Mesenchymal stem cell (in vitro differentiated cells and primary cell): ENCODE data around the gene SF3B2.

ENCODE experiments used
- DNase-seq: peaks from one replicate; pipeline ENCODE4 v3.0.0-alpha.2; 2013
- H2AFZ ChIP-seq: one replicate; pipeline ENCODE4 v1.6.1; 2013; ENCODE audit warnings: low read depth, mild to moderate bottlenecking, control low read depth, inconsistent platforms, low read length, moderate library complexity
- H2AK5ac ChIP-seq: 2 replicates; pipeline ENCODE4 v1.6.1; 2013; ENCODE audit warnings: low read length, moderate library complexity, mild to moderate bottlenecking, inconsistent platforms; ENCODE audit not compliant: severe bottlenecking
- H2BK120ac ChIP-seq: one replicate; pipeline ENCODE4 v1.6.1; 2013; ENCODE audit warnings: low read depth, mild to moderate bottlenecking, inconsistent platforms, low read length, moderate library complexity
- H2BK12ac ChIP-seq, 2 experiments: one replicate each; pipeline ENCODE4 v1.6.1; 2013; ENCODE audit warnings: inconsistent platforms in 2 of 2, low read length in 2 of 2, mild to moderate bottlenecking in 2 of 2, moderate library complexity in 2 of 2, control low read depth in 1 of 2
- H2BK15ac ChIP-seq: one replicate; pipeline ENCODE4 v1.6.1; 2013; ENCODE audit warnings: mild to moderate bottlenecking, low read depth, inconsistent platforms; ENCODE audit not compliant: poor library complexity, severe bottlenecking
- H2BK5ac ChIP-seq: 2 replicates; pipeline ENCODE4 v1.6.1; 2013; ENCODE audit warnings: low read depth, mild to moderate bottlenecking, low read length, control low read depth, inconsistent platforms; ENCODE audit not compliant: poor library complexity, severe bottlenecking
- H3K14ac ChIP-seq, 2 experiments: one replicate each; pipeline ENCODE4 v1.6.1; 2013; ENCODE audit warnings: inconsistent platforms in 2 of 2, low read length in 2 of 2, control low read depth in 1 of 2, mild to moderate bottlenecking in 1 of 2, moderate library complexity in 1 of 2
- H3K18ac ChIP-seq, 2 experiments: one replicate each; pipeline ENCODE4 v1.6.1; 2013; ENCODE audit warnings: inconsistent platforms in 2 of 2, low read length in 2 of 2, control low read depth in 1 of 2, low read depth in 1 of 2, mild to moderate bottlenecking in 1 of 2
- H3K23ac ChIP-seq, 2 experiments: one replicate each; pipeline ENCODE4 v1.6.1; 2013; ENCODE audit warnings: inconsistent platforms in 2 of 2, low read length in 2 of 2, mild to moderate bottlenecking in 2 of 2, moderate library complexity in 2 of 2, control low read depth in 1 of 2
- H3K27ac ChIP-seq: 2 replicates; pipeline ENCODE4 v1.5.1; 2013; ENCODE audit warnings: mild to moderate bottlenecking, moderate library complexity, low read length, control low read depth, inconsistent platforms; ENCODE audit not compliant: poor library complexity, severe bottlenecking
- H3K27me3 ChIP-seq, 2 experiments: 2 replicates each; pipeline versions ENCODE4 v1.6.1 to v1.7.0; 2013; ENCODE audit warnings: low read length in 2 of 2, mild to moderate bottlenecking in 2 of 2, moderate library complexity in 2 of 2, control low read depth in 1 of 2, inconsistent platforms in 1 of 2; ENCODE audit not compliant: control insufficient read depth in 1 of 2, insufficient read depth in 1 of 2
- H3K36me3 ChIP-seq, 2 experiments: 2 replicates each; pipeline versions ENCODE4 v1.6.1 to v1.7.0; 2013; ENCODE audit warnings: low read length in 2 of 2, control low read depth in 1 of 2, inconsistent platforms in 1 of 2, low read depth in 1 of 2, mild to moderate bottlenecking in 1 of 2; ENCODE audit not compliant: insufficient read depth in 2 of 2, control insufficient read depth in 1 of 2
- H3K4ac ChIP-seq, 2 experiments: one replicate each; pipeline ENCODE4 v1.6.1; 2013; ENCODE audit warnings: inconsistent platforms in 2 of 2, low read length in 2 of 2, mild to moderate bottlenecking in 2 of 2, moderate library complexity in 2 of 2, control low read depth in 1 of 2, low read depth in 1 of 2
- H3K4me1 ChIP-seq: 2 replicates; pipeline ENCODE4 v1.6.1; 2013; ENCODE audit warnings: low read depth, low read length, control low read depth; ENCODE audit not compliant: control insufficient read depth, insufficient read depth
- H3K4me2 ChIP-seq: 2 replicates; pipeline ENCODE4 v1.6.1; 2013; ENCODE audit warnings: low read length, mild to moderate bottlenecking, inconsistent platforms; ENCODE audit not compliant: poor library complexity, severe bottlenecking
- H3K4me3 ChIP-seq, 2 experiments: 2 replicates each; pipeline versions ENCODE4 v1.5.1 to v1.7.0; 2013; ENCODE audit warnings: low read length in 2 of 2, mild to moderate bottlenecking in 2 of 2, control low read depth in 1 of 2, low read depth in 1 of 2; ENCODE audit not compliant: insufficient read depth in 1 of 2
- H3K79me1 ChIP-seq: replicated peaks from 2 replicates; pipeline ENCODE4 v1.6.1; 2013; ENCODE audit warnings: mild to moderate bottlenecking, control low read depth, low read length, inconsistent platforms; ENCODE audit not compliant: poor library complexity, severe bottlenecking
- H3K9ac ChIP-seq: 2 replicates; pipeline ENCODE4 v1.7.0; 2013; ENCODE audit warnings: mild to moderate bottlenecking, low read length, moderate library complexity
- H3K9me3 ChIP-seq: 2 replicates; pipeline ENCODE4 v1.7.0; 2013; ENCODE audit warnings: mild to moderate bottlenecking, low read length; ENCODE audit not compliant: control insufficient read depth
- H4K8ac ChIP-seq: one replicate; pipeline ENCODE4 v1.6.1; 2013; ENCODE audit warnings: inconsistent platforms, mild to moderate bottlenecking, low read length, moderate library complexity
- H4K91ac ChIP-seq: one replicate; pipeline ENCODE4 v1.6.1; 2013; ENCODE audit warnings: mild to moderate bottlenecking, low read length, inconsistent platforms
- WGBS: methylation state at CpG from one replicate; pipeline ENCODE4 v1.1.7; 2013; ENCODE audit warnings: mixed read lengths; 5-methylcytosine and 5-hydroxymethylcytosine counted together

The SF3B2 gene

DNA sequence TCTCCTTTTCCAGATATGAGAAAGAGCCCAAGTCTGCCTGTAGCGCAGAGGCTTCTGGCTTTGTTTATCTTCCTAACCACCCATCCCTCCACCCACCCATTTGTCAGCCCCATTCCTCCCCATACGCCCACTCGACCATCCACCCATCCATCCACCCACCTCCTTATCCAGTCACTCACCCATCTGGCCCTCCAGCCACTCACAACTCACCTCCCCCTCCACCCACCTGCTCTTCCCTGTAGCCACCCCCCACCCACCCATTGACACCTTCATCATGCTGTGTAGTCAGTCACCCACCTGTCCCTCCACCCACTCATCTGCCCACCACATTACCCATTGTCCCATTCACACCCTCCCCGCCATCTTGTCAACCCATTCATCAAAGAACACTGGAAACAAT is 34.8 kb upstream of the SF3B2 start:
- Histone ChIP-seq H2AFZ (no peak overlapping the region), H3K36me3 (no peaks in the 10 kb centered on the region), H3K14ac (no peak overlapping the region), H2BK15ac (no peak overlapping the region), H3K4me2 (no peak overlapping the region), H3K4me3 (no peak overlapping the region), H3K9ac (no peak overlapping the region), H2AK5ac (no peak overlapping the region), H3K79me1 (no peaks in the 10 kb centered on the region), H3K27ac (no peak overlapping the region), H3K4ac (no peak overlapping the region), H3K27me3 (peaks cover 0 to 9% of the 10 kb centered on the region in 2 experiments), H3K23ac (no peak overlapping the region), H4K8ac (no peak overlapping the region), H2BK12ac (no peak overlapping the region), H2BK120ac (no peak overlapping the region), H4K91ac (no peak overlapping the region), H3K18ac (no peak overlapping the region), H3K9me3 (no peaks in the 10 kb centered on the region), H2BK5ac (no peak overlapping the region), H3K4me1 (peaks cover 34% of the 10 kb centered on the region)
- no peak for DNase-seq
- WGBS, result 85% methylated on average over 4 of the region's 4 CpGs

DNA sequence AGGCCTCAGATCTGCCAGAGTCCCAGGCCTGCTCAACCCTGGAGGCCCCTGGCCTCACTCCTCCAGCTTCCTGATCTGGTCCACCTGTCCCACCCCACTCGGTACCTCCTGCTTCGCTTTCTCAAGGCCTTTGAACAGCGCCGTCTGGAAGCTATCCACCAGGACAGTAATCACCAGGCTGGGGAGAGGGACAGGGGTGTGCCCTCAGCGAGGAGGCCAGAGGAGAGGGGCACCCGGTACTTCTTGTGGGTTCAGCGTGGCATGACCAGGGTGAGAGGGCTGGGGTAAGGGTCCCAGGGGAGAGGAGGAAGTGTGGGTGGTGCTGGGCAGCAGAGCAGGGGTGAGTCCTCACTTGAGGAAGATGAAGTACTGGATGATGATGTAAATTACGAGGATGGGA is 32.0 kb upstream of the SF3B2 start:
- H4K8ac ChIP-seq, result peak overlapping the region; percentile 79
- H3K9me3 ChIP-seq, result no peaks in the 10 kb centered on the region
- H2BK12ac ChIP-seq, result peak overlapping the region in 1 of 2 experiments; percentile 65
- H2AK5ac ChIP-seq, result peak overlapping the region; percentile 75
- 83% methylated on average over 8 of the region's 8 CpGs for WGBS
- H2BK120ac ChIP-seq, result no peak overlapping the region
- H3K14ac ChIP-seq, result no peak overlapping the region
- H2BK5ac ChIP-seq, result no peak overlapping the region
- no peak overlapping the region for H3K4me3 ChIP-seq
- H3K23ac ChIP-seq, result no peak overlapping the region
- no peaks in the 10 kb centered on the region for H3K36me3 ChIP-seq
- no peak overlapping the region for H2AFZ ChIP-seq
- peaks cover 0 to 14% of the 10 kb centered on the region in 2 experiments for H3K27me3 ChIP-seq
- no peak overlapping the region for H3K4me2 ChIP-seq
- H3K79me1 ChIP-seq, result no peaks in the 10 kb centered on the region
- peak overlapping the region; percentile 0 for H4K91ac ChIP-seq
- no peak overlapping the region for H3K27ac ChIP-seq
- peak overlapping the region in 1 of 2 experiments; percentile 40 for H3K18ac ChIP-seq
- H3K9ac ChIP-seq, result no peak overlapping the region
- no peak overlapping the region for H3K4ac ChIP-seq
- DNase-seq, result no peak
- peaks cover 26% of the 10 kb centered on the region for H3K4me1 ChIP-seq
- no peak overlapping the region for H2BK15ac ChIP-seq

DNA sequence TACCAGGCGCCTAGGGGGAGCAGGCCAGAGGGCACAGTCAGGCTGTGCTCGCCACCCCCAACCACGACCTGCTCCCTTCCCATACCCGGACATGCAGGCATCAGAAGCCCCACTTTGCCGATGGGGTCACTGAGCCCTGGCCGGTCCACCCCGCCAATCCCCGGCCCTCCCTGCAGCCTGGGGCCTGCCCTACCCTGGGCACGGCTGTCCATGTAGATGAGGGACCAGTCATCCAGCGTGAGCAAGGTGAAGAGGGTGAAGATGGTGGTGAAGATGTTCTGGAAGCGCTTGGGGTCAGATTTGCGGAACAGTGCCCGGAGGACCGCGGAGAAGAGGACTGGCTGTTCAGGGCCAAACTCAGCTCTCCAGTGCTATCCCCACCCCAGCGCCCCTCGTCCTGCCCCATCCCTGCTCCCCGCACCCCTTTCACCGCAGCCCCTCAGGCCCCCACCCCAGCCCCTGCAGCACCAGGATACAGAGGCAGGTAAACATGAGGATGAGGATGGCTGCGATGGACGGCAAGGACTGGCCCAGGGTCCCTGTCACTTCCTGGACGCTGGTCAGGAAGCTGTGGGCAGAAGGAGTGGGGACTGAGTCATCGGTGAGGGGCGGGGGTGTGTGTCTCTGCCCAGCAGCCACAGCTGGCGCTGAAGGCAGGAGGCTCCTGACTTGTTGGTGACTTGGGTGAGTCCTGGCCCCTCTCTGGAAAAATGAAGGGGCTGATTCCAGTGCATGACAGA is 31.4 kb upstream of the SF3B2 start:
- H3K4ac ChIP-seq, result peak overlapping the region in 1 of 2 experiments; percentile 60
- peak overlapping the region; percentile 77 for H4K8ac ChIP-seq
- no peak overlapping the region for H3K27ac ChIP-seq
- no peak overlapping the region for H2BK5ac ChIP-seq
- H3K36me3 ChIP-seq, result no peaks in the 10 kb centered on the region
- H3K23ac ChIP-seq, result no peak overlapping the region
- H4K91ac ChIP-seq, result peak overlapping the region; percentile 74
- H3K4me3 ChIP-seq, result no peak overlapping the region
- peak overlapping the region in 1 of 2 experiments; percentile 80 for H3K14ac ChIP-seq
- H3K18ac ChIP-seq, result peak overlapping the region; percentile 14 to 83
- H3K27me3 ChIP-seq, result peaks cover 0 to 14% of the 10 kb centered on the region in 2 experiments
- DNase-seq, result peak; percentile 85
- WGBS, result 61% methylated on average over 15 of the region's 25 CpGs
- H2AFZ ChIP-seq, result no peak overlapping the region
- H2BK12ac ChIP-seq, result peak overlapping the region; percentile 29 to 84
- H3K4me1 ChIP-seq, result peaks cover 20% of the 10 kb centered on the region
- no peak overlapping the region for H2BK120ac ChIP-seq
- H2BK15ac ChIP-seq, result no peak overlapping the region
- no peak overlapping the region for H3K4me2 ChIP-seq
- no peak overlapping the region for H2AK5ac ChIP-seq
- H3K79me1 ChIP-seq, result no peaks in the 10 kb centered on the region
- H3K9me3 ChIP-seq, result no peaks in the 10 kb centered on the region
- H3K9ac ChIP-seq, result peak overlapping the region; percentile 32

DNA sequence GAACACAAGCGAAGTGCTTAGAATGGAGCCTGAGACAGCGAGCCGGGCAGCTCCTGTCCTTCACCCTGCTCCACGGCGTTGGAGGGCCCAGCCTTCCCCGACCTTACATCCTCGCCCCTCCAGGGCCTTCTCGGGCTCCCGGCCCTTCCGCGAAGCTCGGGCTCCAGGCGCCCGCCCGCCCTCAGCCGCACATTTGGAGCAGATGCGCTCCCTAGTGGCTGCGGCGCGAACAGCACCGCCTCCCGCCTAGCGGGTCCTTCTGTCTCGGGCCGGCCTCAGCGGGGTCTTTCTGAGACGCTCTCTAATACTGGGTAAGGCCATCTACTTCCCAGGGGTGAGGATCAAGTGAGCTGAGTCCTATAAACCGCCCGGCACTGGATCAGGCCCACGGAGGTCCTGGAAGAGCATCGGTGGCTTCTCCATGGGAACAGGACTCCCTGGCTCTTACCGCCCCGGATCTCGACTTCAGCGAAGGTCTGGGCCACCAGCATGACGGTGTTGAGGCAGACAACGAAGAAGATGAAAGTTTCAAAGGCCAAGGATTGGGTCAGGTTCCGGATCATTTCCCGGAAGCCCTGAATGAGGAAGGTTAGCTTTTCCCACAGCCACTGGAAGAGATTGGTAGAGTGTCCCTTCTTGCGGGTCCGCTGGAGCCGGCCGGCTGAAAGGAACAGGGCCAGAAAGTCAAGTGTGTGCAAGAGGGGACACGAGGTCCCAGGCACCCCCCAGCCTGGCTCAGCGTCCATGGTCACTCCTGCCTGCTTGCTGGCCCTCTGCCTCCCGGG is 29.6 kb upstream of the SF3B2 start:
- no peak overlapping the region for H2BK5ac ChIP-seq
- H3K18ac ChIP-seq, result no peak overlapping the region
- no peaks in the 10 kb centered on the region for H3K36me3 ChIP-seq
- no peak overlapping the region for H2BK120ac ChIP-seq
- no peak overlapping the region for H3K23ac ChIP-seq
- WGBS, result 27% methylated on average over 46 of the region's 46 CpGs
- no peak overlapping the region for H2BK15ac ChIP-seq
- no peak overlapping the region for H3K4ac ChIP-seq
- peak; percentile 65 for DNase-seq
- H3K9ac ChIP-seq, result peak overlapping the region; percentile 78
- H3K14ac ChIP-seq, result no peak overlapping the region
- no peak overlapping the region for H4K91ac ChIP-seq
- H3K4me2 ChIP-seq, result peak overlapping the region; percentile 73
- H3K79me1 ChIP-seq, result no peaks in the 10 kb centered on the region
- peaks cover 16% of the 10 kb centered on the region for H3K4me1 ChIP-seq
- H2AK5ac ChIP-seq, result no peak overlapping the region
- peak overlapping the region in 1 of 2 experiments; percentile 61 for H3K4me3 ChIP-seq
- peak overlapping the region; percentile 59 for H2AFZ ChIP-seq
- no peaks in the 10 kb centered on the region for H3K9me3 ChIP-seq
- H2BK12ac ChIP-seq, result no peak overlapping the region
- H3K27ac ChIP-seq, result no peak overlapping the region
- peaks cover 0 to 15% of the 10 kb centered on the region in 2 experiments for H3K27me3 ChIP-seq
- peak overlapping the region; percentile 94 for H4K8ac ChIP-seq
